IPS-20b (cell line): ENCODE results near the gene CSNK1D.

Source experiments
- H3K27ac ChIP-seq: one replicate; pipeline ENCODE4 v1.5.1; 2013; ENCODE audit warnings: low read length
- H3K27me3 ChIP-seq: 2 replicates; pipeline ENCODE4 v1.6.1; 2013; ENCODE audit warnings: mild to moderate bottlenecking, low read length, inconsistent platforms; ENCODE audit not compliant: insufficient read depth
- H3K36me3 ChIP-seq: 2 replicates; pipeline ENCODE4 v1.6.1; 2013; ENCODE audit warnings: low read depth, mild to moderate bottlenecking, inconsistent platforms, low read length, moderate library complexity; ENCODE audit not compliant: insufficient read depth
- H3K4me1 ChIP-seq: 2 replicates; pipeline ENCODE4 v1.6.1; 2013; ENCODE audit warnings: mild to moderate bottlenecking, control low read depth, inconsistent platforms, low read length, moderate library complexity; ENCODE audit not compliant: insufficient read depth
- H3K4me3 ChIP-seq: 2 replicates; pipeline ENCODE4 v1.5.1; 2013; ENCODE audit warnings: mild to moderate bottlenecking, low read length, inconsistent platforms
- H3K9ac ChIP-seq: 2 replicates; pipeline ENCODE4 v1.6.1; 2013; ENCODE audit warnings: low read depth, mild to moderate bottlenecking, inconsistent platforms, low read length, moderate library complexity
- H3K9me3 ChIP-seq: 2 replicates; pipeline ENCODE4 v1.6.1; 2013; ENCODE audit warnings: mild to moderate bottlenecking, low read depth, low read length, inconsistent platforms; ENCODE audit not compliant: insufficient read depth

Gene CSNK1D

DNA sequence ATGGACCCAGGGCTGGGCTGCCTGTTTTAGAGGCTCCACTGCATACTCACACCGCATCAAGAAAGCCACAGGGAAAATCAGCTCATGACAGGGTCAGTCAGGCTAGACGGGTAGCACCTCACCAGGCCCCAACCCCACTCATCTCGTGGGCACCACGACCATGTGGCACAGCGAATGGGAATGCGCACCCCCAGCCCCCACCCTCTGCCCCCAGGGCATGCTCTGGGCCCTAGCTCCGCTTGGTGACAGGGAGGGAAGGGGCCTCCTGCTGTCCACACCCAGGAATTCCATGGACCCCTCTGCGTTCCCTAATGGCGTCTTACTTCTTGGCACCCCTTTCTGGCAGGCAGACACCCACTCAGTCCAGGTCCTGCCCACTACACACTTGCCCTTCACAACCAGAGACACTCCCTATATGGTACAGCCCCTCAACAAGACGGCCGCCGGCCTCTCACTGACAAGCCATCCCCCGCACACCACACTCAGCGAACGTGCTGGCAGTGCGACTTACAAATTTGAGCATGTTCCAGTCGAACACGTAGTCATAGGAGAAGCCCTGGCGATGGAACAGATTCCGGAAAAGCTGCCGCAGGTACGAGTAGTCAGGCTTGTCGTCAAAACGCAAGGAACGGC is 22.5 kb downstream of the CSNK1D start:
- Histone ChIP-seq H3K4me3 (no peak overlapping the region), H3K36me3 (peaks cover 86% of the 10 kb centered on the region), H3K27me3 (no peaks in the 10 kb centered on the region), H3K9ac (no peak overlapping the region), H3K4me1 (no peaks in the 10 kb centered on the region), H3K27ac (no peak overlapping the region), H3K9me3 (no peaks in the 10 kb centered on the region)

GRCh38 chr17:82249896-82250581 is 23.5 kb downstream of the CSNK1D start:
- Histone ChIP-seq H3K27ac (no peak overlapping the region), H3K4me3 (no peak overlapping the region), H3K9ac (no peak overlapping the region), H3K27me3 (no peaks in the 10 kb centered on the region), H3K4me1 (no peaks in the 10 kb centered on the region), H3K9me3 (no peaks in the 10 kb centered on the region), H3K36me3 (peaks cover 86% of the 10 kb centered on the region)

GRCh38 chr17:82248815-82249674 is 24.5 kb downstream of the CSNK1D start:
- Histone ChIP-seq H3K4me3 (no peak overlapping the region), H3K27me3 (no peaks in the 10 kb centered on the region), H3K4me1 (no peaks in the 10 kb centered on the region), H3K27ac (no peak overlapping the region), H3K9me3 (no peaks in the 10 kb centered on the region), H3K36me3 (peaks cover 95% of the 10 kb centered on the region), H3K9ac (no peak overlapping the region)

- Histone ChIP-seq H3K9ac (no peak overlapping the region), H3K4me3 (no peak overlapping the region), H3K4me1 (no peaks in the 10 kb centered on the region)
These were observed 25.4 kb downstream of the CSNK1D start for GRCh38 chr17:82247856-82248671.

GRCh38 chr17:82247182-82247823 is 26.2 kb downstream of the CSNK1D start:
- Histone ChIP-seq H3K4me3 (no peak overlapping the region), H3K36me3 (peaks cover 100% of the 10 kb centered on the region), H3K4me1 (no peaks in the 10 kb centered on the region), H3K27me3 (no peaks in the 10 kb centered on the region), H3K9ac (no peak overlapping the region), H3K27ac (no peak overlapping the region), H3K9me3 (no peaks in the 10 kb centered on the region)

More at GRCh38 chr17:82247856-82248671, 25.4 kb downstream of the CSNK1D start:
- H3K9me3 ChIP-seq: no peaks in the 10 kb centered on the region
- peaks cover 100% of the 10 kb centered on the region for H3K36me3 ChIP-seq
- H3K27me3 ChIP-seq: no peaks in the 10 kb centered on the region
- no peak overlapping the region for H3K27ac ChIP-seq

DNA sequence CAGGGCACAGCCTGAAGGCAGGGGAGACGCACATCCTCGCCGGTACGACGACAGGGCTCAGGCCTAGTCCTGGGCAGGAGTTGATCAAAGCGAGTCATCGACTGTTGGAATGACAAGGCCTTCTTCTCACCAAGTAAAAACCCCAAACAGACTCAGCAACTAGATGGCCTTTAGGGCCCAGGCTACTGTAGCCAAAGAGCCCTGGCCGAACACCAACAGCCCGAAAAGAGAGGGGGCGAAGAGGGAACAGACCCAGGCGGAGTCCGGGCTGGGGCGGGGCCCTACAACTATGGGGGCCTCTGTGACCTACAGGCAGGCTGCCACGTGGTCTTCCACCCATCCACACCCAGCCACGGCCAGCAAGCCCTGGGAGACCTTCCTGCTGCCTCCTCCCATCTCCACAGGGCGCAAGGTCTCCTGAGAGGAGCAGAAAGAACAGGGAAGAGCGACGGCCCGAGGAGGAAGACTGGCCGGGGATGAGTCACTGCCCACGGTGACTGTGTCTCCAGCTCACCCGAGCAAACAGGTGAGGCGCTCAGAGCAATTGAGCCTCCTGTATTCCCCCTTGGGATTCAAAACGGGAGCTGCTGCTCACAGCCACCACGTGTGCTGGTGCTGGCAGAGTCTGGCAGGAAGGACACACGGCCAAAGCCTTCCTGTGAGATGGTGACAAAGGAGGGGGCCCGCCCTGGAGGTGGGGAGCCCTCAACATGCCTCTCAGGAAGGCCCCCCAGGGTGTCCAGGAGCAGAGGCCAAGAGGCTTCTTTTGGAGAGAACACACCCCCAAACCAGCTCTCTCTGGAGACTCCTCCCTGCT is 26.9 kb downstream of the CSNK1D start:
- Histone ChIP-seq H3K4me3 (no peak overlapping the region), H3K27ac (no peak overlapping the region), H3K36me3 (peaks cover 95% of the 10 kb centered on the region), H3K9ac (no peak overlapping the region), H3K4me1 (no peaks in the 10 kb centered on the region), H3K9me3 (no peaks in the 10 kb centered on the region), H3K27me3 (no peaks in the 10 kb centered on the region)

- no peaks in the 10 kb centered on the region for H3K27me3 ChIP-seq
- H3K9ac ChIP-seq: no peak overlapping the region
- no peak overlapping the region for H3K27ac ChIP-seq
- H3K9me3 ChIP-seq: no peaks in the 10 kb centered on the region
- no peak overlapping the region for H3K4me3 ChIP-seq
- H3K36me3 ChIP-seq: peaks cover 94% of the 10 kb centered on the region
- H3K4me1 ChIP-seq: no peaks in the 10 kb centered on the region
These were observed 27.5 kb downstream of the CSNK1D start for GRCh38 chr17:82246040-82246364.

DNA sequence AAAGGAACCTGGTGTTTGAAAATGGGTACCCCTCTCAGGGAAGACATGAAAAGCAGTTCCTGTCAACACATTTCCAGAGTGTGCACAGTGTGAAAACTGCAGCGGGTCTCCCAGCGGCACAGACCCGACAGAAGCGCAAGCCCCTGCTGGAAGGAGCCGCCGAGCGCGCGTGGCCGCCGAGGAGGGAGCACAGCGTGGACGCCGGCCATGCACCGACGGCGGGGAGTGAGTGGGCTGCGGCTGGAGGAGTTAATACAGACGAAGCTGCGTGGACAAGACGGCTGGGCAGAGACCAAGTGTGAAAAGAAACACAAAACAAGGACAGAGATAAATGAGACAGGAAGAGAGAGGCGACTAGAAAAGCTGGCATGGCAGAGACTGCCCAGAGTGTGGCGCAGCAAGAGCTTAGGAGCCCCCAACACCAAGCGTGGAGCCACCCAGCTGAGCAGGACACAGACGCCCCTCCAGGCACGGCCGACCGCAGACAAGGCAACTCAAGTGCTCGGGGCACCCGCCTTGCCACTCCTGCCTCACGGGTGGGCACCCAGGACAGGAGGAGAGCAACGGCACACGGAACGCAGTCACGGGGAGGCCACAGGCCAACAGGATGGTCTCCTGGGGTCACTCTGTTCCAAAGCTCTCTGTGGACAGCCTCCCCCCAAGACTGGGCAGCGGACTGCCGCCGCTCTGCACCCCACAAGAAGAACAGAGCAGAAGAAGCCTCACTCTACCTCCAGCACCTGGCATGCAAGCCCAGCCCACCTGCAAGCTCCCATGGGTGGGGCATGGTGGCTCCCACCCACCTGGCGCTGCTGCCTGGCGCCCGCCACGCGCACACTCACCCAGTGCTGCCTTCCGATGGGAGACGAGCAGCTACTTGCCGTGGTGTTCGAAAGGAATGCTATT is 28.1 kb downstream of the CSNK1D start:
- Histone ChIP-seq H3K36me3 (peaks cover 88% of the 10 kb centered on the region), H3K4me1 (no peaks in the 10 kb centered on the region), H3K9ac (no peak overlapping the region), H3K4me3 (no peak overlapping the region), H3K9me3 (no peaks in the 10 kb centered on the region), H3K27me3 (no peaks in the 10 kb centered on the region), H3K27ac (no peak overlapping the region)

DNA sequence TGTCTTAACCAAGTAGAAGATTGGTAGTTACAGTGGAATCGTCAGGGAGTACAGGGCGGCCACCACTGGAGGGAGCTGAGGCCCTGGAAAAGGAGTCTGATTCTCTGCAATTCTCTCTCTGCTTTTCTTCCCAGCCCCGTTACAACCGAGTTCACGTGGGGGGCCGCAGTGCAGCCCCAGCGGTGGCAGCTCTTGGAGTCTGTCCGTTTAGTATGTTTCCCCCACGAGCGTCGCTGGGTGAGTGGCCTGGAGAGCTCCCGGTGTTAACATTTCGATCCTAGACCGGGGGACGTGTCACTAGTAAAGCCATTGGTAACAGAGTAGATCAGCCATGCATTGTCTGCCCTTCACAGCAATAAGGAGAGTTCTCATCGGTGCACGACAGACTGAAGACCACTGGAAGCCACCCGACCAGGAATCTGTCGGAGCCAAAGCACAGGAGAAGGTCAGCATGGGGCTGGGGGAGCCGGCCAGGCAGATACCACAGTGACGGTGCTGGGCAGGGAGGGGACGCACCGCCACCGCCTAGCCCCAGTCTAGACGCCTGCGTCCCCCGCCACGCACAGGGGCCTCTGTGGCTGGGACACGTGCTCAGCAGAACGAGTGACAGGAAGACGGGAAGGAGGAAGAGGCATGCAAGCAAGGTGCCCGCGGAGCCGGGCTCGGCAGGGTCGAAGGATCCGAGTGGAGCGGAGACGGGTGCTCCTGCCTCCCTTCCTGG is 28.9 kb downstream of the CSNK1D start:
- Histone ChIP-seq H3K36me3 (peaks cover 80% of the 10 kb centered on the region), H3K4me3 (no peak overlapping the region), H3K9ac (no peak overlapping the region), H3K9me3 (no peaks in the 10 kb centered on the region), H3K27ac (no peak overlapping the region), H3K4me1 (no peaks in the 10 kb centered on the region), H3K27me3 (no peaks in the 10 kb centered on the region)
